Measurements from ENCODE around the gene ZNF488. TPM values are rescaled to one million over a fixed set of nuclear protein-coding genes. Genes with fewer than 3 reads are reported as not detected.
A peak's percentile ranks its signal among the peaks of the same experiment; 100 is the strongest.

The ZNF488 gene
- total RNA-seq, 1 donor from 2014 or later: 2.9 TPM

DNA sequence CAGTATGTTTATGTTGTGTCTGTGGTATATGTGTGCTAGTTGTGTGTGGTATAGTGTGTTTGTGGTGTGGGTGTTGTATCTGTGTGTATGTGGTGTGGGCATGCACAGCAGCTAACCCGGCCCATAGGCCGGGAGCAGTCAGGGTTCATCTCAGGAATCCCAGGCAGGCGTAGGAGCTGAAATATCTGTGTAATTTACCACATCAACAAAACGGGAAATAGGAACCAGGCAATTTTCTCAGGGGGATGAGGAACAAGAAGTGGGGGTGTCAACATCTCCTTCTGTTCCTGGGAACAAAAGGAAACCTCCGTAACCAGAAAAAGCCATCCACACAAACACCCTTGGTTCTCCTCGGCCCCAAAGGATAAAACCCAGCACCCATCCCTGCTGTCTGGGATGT is 24.5 kb upstream of the ZNF488 start:
- Mint-ChIP-seq H3K36me3 (ENCODE audit: low read depth) (no peaks in the 10 kb centered on the region), H3K4me1 (no peaks in the 10 kb centered on the region), H3K27ac (ENCODE audit: unreplicated experiment) (no peak overlapping the region), H3K27me3 (ENCODE audit: low read depth) (no peaks in the 10 kb centered on the region), H3K9me3 (no peaks in the 10 kb centered on the region), H3K4me3 (no peak overlapping the region)
- DNase-seq (ENCODE audit: low read depth, low spot score): no peak
- TF ChIP-seq, protein P1, sequence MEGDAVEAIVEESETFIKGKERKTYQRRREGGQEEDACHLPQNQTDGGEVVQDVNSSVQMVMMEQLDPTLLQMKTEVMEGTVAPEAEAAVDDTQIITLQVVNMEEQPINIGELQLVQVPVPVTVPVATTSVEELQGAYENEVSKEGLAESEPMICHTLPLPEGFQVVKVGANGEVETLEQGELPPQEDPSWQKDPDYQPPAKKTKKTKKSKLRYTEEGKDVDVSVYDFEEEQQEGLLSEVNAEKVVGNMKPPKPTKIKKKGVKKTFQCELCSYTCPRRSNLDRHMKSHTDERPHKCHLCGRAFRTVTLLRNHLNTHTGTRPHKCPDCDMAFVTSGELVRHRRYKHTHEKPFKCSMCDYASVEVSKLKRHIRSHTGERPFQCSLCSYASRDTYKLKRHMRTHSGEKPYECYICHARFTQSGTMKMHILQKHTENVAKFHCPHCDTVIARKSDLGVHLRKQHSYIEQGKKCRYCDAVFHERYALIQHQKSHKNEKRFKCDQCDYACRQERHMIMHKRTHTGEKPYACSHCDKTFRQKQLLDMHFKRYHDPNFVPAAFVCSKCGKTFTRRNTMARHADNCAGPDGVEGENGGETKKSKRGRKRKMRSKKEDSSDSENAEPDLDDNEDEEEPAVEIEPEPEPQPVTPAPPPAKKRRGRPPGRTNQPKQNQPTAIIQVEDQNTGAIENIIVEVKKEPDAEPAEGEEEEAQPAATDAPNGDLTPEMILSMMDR (conservative IDR thresholded peaks at IDR 0.05): no peak

DNA sequence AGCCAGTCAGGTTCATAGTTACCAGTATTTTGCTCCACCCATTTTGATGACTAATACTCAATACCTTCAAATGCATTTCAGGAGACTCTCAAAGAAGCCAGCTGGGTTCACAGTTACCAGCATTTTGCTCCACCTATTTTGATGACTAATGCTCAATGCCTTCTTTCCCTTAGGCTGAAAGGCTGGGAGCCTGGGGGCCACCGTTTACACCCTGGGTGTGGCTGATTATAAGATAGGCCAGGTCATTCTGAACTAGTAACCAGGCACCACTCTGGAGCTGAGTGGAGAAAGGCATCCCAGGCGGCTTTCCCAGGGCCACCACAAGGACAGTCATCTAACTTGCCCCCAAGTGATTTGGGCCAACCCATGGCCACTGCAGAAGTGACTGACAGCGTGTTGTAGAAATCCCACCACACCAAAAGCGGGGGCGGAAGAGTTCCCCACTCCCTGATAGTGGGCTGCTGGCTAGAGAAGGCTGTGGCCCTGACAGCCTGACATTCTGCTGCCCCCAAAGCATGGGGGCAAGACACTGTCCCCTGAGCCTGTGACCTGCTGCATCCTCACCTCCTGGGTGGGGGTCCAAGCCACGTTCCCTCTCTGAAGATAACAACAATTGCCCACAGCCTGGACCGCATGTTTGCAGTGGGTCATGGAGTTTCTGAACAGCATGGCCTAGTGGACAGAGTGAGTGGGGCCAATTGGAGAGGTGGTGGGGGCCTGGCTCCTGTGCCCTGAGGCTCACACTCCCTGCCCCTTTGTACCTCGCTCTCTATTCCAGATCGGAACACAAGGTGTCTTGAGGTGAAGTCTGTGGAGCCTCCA is 23.0 kb upstream of the ZNF488 start:
- Mint-ChIP-seq H3K27me3 (ENCODE audit: low read depth) (no peaks in the 10 kb centered on the region), H3K9me3 (no peaks in the 10 kb centered on the region), H3K4me1 (peaks cover 14% of the 10 kb centered on the region), H3K27ac (ENCODE audit: unreplicated experiment) (no peak overlapping the region), H3K4me3 (no peak overlapping the region), H3K36me3 (ENCODE audit: low read depth) (no peaks in the 10 kb centered on the region)
- DNase-seq (ENCODE audit: low read depth, low spot score): no peak
- TF ChIP-seq, protein P1 (conservative IDR thresholded peaks at IDR 0.05): no peak

GRCh38 chr10:47406548-47406869 is 22.4 kb upstream of the ZNF488 start:
- no peaks in the 10 kb centered on the region for H3K27me3 Mint-ChIP-seq (ENCODE audit: low read depth)
- no peaks in the 10 kb centered on the region for H3K9me3 Mint-ChIP-seq
- TF ChIP-seq, protein P1 (conservative IDR thresholded peaks at IDR 0.05): no peak
- no peak for DNase-seq (ENCODE audit: low read depth, low spot score)
- no peak overlapping the region for H3K27ac Mint-ChIP-seq (ENCODE audit: unreplicated experiment)
- no peak overlapping the region for H3K4me3 Mint-ChIP-seq
- H3K36me3 Mint-ChIP-seq (ENCODE audit: low read depth): no peaks in the 10 kb centered on the region
- H3K4me1 Mint-ChIP-seq: peaks cover 16% of the 10 kb centered on the region

DNA sequence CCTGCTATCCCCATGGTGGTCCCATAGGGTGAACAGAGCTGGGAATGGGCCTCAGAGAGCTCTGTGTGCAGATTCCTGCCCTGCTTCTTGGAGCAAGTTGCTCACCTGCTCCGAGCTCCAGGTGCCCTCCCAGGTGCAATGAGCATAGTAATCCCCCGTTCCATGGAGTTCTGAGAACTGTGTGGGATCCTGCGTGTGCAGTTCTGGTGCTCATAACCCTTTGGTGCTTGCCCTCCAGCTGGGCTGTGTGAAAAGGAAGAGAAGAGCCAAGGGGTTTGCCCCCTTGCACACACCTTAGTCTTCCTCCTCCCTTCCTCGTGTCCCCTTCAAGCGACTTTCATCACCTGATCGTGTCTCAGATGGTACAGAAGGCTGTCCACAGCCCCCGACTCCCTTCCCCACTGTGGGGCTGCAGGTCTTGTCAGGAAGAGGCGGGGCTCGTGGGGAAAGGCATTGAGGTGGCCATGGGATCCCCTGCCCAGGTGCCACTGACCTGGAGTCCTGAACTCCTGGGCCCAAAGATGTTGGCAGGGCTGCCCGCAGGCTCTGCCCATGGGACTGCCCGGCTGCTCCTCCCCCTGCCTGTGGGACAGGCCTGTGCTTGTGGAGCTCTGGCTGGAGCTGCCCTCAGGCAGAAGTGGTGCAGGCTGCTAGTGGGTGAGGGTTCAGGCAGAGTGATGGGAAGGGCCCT is 21.9 kb upstream of the ZNF488 start:
- H3K4me1 Mint-ChIP-seq: peaks cover 17% of the 10 kb centered on the region
- TF ChIP-seq, protein P1 (conservative IDR thresholded peaks at IDR 0.05): no peak
- H3K9me3 Mint-ChIP-seq: no peaks in the 10 kb centered on the region
- H3K27me3 Mint-ChIP-seq (ENCODE audit: low read depth): no peaks in the 10 kb centered on the region
- no peak overlapping the region for H3K27ac Mint-ChIP-seq (ENCODE audit: unreplicated experiment)
- DNase-seq (ENCODE audit: low read depth, low spot score): no peak
- H3K36me3 Mint-ChIP-seq (ENCODE audit: low read depth): no peaks in the 10 kb centered on the region
- H3K4me3 Mint-ChIP-seq: no peak overlapping the region

- peaks cover 22% of the 10 kb centered on the region for H3K4me1 Mint-ChIP-seq
- no peak for DNase-seq (ENCODE audit: low read depth, low spot score)
- no peaks in the 10 kb centered on the region for H3K36me3 Mint-ChIP-seq (ENCODE audit: low read depth)
- H3K27ac Mint-ChIP-seq (ENCODE audit: unreplicated experiment): peak overlapping the region; percentile 19
- no peaks in the 10 kb centered on the region for H3K9me3 Mint-ChIP-seq
- no peaks in the 10 kb centered on the region for H3K27me3 Mint-ChIP-seq (ENCODE audit: low read depth)
- no peak overlapping the region for H3K4me3 Mint-ChIP-seq
- TF ChIP-seq, protein P1 (conservative IDR thresholded peaks at IDR 0.05): no peak
Measured at GRCh38 chr10:47404937-47405336, 20.8 kb upstream of the ZNF488 start.
